ENCODE measurements around the gene ATAD5.
"Not testable (repeated sequence)": the region's sequence is repeated elsewhere in the genome, so short reads cannot be mapped to it uniquely, and the experiment has no call there.

ATAD5 gene

DNA sequence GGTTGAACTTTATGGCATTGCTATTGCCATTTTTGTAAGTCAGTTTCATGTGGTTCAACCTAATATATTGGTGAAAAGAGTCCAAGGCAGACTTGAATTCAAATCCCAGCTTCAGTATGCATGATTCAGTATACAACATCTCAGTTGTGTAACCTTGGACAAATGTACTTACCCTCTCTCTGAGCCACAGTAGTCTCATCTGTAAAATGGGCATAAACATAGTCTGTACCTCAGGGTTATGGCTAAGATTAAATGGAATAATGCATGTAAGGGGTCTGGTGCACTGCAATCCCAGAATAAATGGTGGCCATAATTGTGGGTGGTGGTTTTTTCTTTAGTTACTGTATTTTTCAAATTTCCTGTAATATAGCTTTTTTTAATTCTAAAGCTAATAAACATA is 85.3 kb downstream of the ATAD5 start:
- DNase-seq = no peak

DNA sequence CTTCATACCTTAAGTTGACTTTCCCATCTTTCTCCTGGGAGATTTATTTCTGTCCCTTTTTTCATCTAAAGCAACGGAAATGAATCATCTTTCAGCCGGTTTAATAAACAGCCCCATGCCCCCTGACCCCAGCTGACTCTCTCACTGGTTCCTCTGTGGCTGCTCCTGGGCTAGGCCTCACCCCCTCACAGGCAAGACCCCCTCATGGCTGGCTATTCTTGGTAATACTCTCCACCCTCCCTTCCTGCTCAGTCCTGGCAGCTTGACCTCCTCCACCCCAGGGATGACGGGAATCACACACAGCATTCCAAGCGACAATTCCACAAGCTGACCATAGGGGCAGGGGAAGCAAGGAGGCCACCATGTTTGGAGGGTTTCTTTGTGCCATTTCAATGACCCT is 88.5 kb downstream of the ATAD5 start:
- DNase-seq = no peak

GRCh38 chr17:30920683-30921543 is 89.1 kb downstream of the ATAD5 start:
- no peak for DNase-seq

DNA sequence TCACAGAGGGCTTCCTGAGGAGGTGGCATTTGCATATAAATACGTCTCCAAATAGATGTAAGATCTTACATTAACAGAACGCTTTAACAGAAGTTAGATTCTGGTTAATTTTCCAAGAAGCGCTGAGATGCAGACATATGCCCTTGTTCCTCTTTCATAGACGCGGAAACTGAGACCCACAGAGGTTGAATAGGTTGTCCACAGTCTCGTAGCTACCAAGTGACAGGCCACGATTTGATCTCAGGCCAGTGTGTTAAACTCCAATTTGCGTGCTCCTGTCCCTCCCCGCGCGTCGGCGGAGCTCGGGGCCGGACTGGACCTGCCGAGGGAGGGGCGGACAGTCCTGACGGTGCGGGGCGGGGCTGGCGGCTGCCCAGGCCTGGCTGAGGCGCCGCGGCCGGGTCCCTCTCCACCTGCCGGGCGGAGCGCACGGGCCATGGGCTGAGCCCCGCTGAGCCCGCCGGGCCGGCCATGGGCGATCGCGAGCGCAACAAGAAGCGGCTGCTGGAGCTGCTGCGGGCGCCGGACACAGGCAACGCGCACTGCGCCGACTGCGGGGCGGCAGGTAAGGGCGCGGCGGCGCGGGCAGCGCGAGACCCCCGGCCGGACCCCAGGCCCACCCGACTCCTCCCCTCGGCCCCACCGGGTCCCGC is 89.9 kb downstream of the ATAD5 start, which contains the start of gene ADAP2:
TSS of gene ADAP2 (plus strand) at position 402 of the 653 bp plus-strand sequence. CDS start at position 472, 70 bp downstream.
- DNase-seq = no peak

- no peak for DNase-seq
Observed at GRCh38 chr17:30922235-30923030, 90.7 kb downstream of the ATAD5 start.

DNA sequence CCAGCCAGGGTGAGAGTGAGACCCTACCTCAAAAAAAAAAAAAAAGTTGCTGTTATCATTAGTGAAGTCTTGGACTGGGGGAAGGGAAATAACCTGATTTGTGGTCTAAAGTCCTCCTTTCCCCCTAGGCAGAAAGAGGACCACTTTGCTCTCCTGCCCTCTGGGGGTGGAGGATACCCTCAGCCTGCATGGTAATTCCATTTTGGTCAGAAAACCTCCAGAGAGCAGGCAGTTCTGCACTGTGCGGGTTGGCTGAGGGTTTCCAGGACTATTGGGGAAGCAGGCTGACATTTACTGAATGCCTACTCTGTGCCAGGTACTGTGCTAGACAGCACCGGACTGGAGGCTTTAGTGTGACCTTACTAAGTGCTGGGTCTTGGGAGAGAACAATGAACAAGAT is 92.6 kb downstream of the ATAD5 start:
- no peak for DNase-seq

GRCh38 chr17:30926516-30926915 is 94.8 kb downstream of the ATAD5 start:
- DNase-seq = no peak

DNA sequence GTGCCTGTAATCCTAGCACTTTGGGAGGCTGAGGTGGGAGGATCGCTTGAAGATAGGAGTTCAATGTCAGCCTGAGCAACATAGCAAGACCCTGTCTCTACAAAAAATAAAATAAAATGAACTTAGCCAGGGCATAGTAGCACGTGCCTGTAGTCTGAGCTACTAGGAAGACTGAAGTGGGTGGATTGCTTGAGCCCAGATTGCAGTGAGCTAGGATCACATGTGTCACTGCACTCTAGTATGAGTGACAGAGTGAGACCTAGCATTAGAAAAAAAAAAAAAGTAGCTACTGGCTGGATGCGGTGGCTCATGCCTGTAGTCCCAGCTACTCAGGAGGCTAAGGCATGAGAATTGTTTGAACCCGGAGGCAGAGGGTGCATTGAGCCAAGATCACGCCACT is 96.0 kb downstream of the ATAD5 start:
- DNase-seq = no peak

DNA sequence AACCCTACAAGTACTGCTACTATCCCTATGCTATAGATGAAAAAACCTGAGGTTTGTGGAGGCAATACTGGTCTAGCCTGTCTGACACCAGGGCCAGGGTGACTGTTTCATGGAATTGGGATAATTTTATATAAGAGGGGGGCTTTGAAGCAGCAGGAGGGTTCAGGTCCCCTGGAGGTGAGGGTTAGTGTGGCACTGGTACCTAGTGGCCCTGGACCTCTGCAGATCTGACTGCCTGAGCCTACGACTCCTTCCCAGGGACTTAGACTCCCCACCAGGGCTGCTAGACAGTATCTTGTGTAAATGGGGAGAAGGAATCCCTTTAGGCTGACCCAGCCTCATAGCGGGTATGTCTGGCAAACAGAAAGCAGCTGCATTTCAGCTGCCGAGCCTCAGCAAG is 96.8 kb downstream of the ATAD5 start:
- DNase-seq = no peak

- no peak for DNase-seq
Observed at GRCh38 chr17:30929081-30929633, 97.4 kb downstream of the ATAD5 start.

DNA sequence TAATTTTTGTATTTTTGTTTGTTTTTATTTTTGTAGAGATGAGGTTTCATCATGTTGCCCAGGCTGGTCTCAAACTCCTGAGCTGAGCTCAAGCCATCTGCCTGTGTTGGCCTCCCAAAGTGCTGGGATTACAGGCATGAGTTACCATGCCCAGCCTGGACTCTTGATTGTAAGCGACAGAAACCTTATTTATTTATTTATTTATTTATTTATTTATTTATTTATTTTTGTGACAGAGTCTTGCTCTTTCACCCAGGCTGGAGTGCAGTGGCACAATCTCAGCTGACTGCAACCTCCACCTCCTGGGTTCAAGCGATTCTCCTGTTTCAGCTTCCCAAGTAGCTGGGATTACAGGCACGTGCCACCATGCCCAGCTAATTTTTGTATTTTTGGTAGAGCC is 98.1 kb downstream of the ATAD5 start:
- DNase-seq = not testable (repeated sequence)

DNA sequence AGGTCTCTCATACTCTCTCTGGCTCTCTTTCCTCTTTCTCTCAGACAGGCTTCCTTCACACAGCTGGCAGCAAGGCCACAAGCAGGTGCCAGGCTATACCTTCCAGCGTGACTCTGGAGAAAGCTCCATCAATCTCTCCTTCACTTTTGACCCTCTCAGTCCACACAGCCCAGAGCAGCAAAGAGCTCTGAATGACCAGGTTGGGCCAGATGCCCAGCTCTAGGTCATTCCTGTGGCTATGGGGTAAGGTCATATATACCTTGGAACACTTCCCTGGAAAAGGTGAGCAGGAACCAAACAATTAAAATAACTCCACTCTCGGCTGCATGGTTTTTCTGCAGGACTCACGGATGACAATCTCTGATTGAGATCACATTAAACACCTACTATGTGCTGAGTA is 98.7 kb downstream of the ATAD5 start:
- no peak for DNase-seq

- not testable (repeated sequence) for DNase-seq
Observed at GRCh38 chr17:30931582-30931981, 99.8 kb downstream of the ATAD5 start.

DNA sequence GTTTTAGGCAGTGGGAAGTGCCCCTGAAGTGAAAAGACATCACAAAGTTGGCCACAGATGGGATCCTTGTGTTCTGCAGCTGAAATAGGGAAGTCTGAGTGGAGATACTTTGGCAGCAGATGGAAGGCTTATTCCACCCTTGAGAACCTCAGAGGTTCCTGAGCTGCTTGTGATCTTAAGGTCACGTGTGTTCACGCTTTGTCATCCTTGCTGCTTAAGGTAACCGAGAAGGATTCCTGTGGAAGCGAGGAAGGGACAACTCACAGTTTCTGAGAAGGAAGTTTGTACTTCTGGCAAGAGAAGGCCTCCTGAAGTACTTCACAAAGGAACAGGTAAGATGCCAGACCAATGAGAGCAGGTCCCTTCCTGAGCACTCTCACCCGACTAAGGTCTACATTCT is 102.2 kb downstream of the ATAD5 start:
- no peak for DNase-seq

- DNase-seq = no peak
Observed at GRCh38 chr17:30939051-30939689, 107.4 kb downstream of the ATAD5 start.

- no peak for DNase-seq
Observed at GRCh38 chr17:30942308-30943079, 110.7 kb downstream of the ATAD5 start.
